K562 (cell line): ENCODE data around the gene TNIP1. TPM values are rescaled to one million over a fixed set of nuclear protein-coding genes. Genes with fewer than 3 reads are reported as not detected.
A peak's percentile ranks its signal among the peaks of the same experiment; 100 is the strongest.

Experiments
- NUFIP1 ChIP-seq: fragments of 450-650 bp; IDR thresholded peaks from 2 replicates; pipeline ENCODE4 v1.6.1; 2018; ENCODE audit not compliant: partially characterized antibody
- RNF2 ChIP-seq: sonication (generic); IDR thresholded peaks from 2 replicates; pipeline ENCODE4 v1.6.1; 2016
- SMAD4 ChIP-seq: fragments of 250-450 bp; sonication (Bioruptor Pico); conservative IDR thresholded peaks from 2 replicates; pipeline ENCODE4 v1.8.0; 2021; ENCODE audit warnings: inconsistent platforms, mild to moderate bottlenecking, moderate library complexity
- ZFP36 ChIP-seq: fragments of 150-350 bp; IDR thresholded peaks from 2 replicates; pipeline ENCODE4 v1.6.1; 2018; ENCODE audit warnings: low read length, low read depth; ENCODE audit not compliant: partially characterized antibody
- polyA plus RNA-seq, 8 experiments: library from polyadenylated mRNA; depleted of rRNA in 4 of 8; stranded (reverse) in 5 of 8; unstranded in 3 of 8; fragments of >200 nt; fragmentation: Nextera tagmentation in 2 of 8; fragmentation: Illumina TruSeq in 1 of 8; extraction: Ambion mirVana in 2 of 8; extraction: Trizol in 1 of 8; gene quantifications; 2 replicates each; pipeline versions ENCODE4 v1.2.1 to v1.2.3, GENCODE V29; 2011 to 2014; ENCODE audit warnings: inconsistent platforms in 1 of 8, missing spikeins in 1 of 8
- total RNA-seq, 7 experiments: library from RNA; depleted of rRNA in 6 of 7; stranded (reverse); fragments of >200 nt in 6 of 7; fragmentation: Illumina TruSeq in 2 of 7; extraction: Trizol in 2 of 7; gene quantifications; 2 replicates each; pipeline versions ENCODE4 v1.2.1 to v1.2.3, GENCODE V29; 2011 to 2021; ENCODE audit warnings: low replicate concordance in 1 of 7
- TF ChIP-seq, protein P1 (sequence below): fragments of 450-650 bp; IDR thresholded peaks from 2 replicates; pipeline ENCODE4 v1.6.1; 2016; ENCODE audit warnings: borderline replicate concordance
- TF ChIP-seq, protein P2 (sequence below): fragments of 450-650 bp; IDR thresholded peaks from 2 replicates; pipeline ENCODE4 v1.6.1; 2017; ENCODE audit warnings: antibody characterized with exemption, mild to moderate bottlenecking
- TF ChIP-seq, protein P3 (sequence below): fragments of 200-600 bp; sonication (generic); IDR thresholded peaks from one replicate; pipeline ENCODE4 v1.6.1; 2012; ENCODE audit warnings: mild to moderate bottlenecking, low read depth, low read length, inconsistent platforms
- TF ChIP-seq, protein P4 (sequence below): IDR thresholded peaks from 3 replicates; pipeline ENCODE4 v1.6.1; 2011; ENCODE audit warnings: borderline replicate concordance, mild to moderate bottlenecking; ENCODE audit not compliant: insufficient read length, insufficient read depth

TNIP1 gene
- total and polyA plus RNA-seq, 9 of the 15 experiments (the other 6 are each of a cell fraction or from before 2014, with no cell fraction given) = 0.46 to 41.0 (median 24.6) TPM

DNA sequence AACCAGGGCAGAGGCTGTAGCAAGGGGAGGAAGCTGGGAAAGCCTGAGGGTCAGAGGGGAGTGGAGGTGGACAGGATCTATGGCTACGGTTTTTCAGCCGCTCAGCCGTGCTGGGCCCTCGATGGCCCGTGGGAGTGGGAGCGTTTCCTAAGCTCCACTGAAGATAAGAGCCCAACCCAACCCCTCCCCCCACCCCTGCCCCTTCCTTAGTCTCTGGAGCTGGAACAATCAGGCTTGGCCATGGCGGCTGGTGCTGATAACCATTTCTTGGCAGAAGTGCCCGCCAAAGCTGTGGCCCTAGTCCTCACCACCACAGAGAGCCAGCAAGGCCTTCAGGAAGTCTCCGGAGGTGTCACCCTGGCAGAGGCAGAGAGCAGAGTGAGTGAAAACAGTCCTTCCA is 20.3 kb upstream of the TNIP1 start (continued):
- TF ChIP-seq, protein P1, sequence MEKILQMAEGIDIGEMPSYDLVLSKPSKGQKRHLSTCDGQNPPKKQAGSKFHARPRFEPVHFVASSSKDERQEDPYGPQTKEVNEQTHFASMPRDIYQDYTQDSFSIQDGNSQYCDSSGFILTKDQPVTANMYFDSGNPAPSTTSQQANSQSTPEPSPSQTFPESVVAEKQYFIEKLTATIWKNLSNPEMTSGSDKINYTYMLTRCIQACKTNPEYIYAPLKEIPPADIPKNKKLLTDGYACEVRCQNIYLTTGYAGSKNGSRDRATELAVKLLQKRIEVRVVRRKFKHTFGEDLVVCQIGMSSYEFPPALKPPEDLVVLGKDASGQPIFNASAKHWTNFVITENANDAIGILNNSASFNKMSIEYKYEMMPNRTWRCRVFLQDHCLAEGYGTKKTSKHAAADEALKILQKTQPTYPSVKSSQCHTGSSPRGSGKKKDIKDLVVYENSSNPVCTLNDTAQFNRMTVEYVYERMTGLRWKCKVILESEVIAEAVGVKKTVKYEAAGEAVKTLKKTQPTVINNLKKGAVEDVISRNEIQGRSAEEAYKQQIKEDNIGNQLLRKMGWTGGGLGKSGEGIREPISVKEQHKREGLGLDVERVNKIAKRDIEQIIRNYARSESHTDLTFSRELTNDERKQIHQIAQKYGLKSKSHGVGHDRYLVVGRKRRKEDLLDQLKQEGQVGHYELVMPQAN = no peak
- TF ChIP-seq ZFP36 (no peak), RNF2 (peak; percentile 77; the same call in 1 of the 2 replicates), NUFIP1 (no peak), SMAD4 (CRISPR knock-in tag) (0 out of 2 replicates have a peak, but pooled peaks have one; percentile 48)
- TF ChIP-seq, protein P2, sequence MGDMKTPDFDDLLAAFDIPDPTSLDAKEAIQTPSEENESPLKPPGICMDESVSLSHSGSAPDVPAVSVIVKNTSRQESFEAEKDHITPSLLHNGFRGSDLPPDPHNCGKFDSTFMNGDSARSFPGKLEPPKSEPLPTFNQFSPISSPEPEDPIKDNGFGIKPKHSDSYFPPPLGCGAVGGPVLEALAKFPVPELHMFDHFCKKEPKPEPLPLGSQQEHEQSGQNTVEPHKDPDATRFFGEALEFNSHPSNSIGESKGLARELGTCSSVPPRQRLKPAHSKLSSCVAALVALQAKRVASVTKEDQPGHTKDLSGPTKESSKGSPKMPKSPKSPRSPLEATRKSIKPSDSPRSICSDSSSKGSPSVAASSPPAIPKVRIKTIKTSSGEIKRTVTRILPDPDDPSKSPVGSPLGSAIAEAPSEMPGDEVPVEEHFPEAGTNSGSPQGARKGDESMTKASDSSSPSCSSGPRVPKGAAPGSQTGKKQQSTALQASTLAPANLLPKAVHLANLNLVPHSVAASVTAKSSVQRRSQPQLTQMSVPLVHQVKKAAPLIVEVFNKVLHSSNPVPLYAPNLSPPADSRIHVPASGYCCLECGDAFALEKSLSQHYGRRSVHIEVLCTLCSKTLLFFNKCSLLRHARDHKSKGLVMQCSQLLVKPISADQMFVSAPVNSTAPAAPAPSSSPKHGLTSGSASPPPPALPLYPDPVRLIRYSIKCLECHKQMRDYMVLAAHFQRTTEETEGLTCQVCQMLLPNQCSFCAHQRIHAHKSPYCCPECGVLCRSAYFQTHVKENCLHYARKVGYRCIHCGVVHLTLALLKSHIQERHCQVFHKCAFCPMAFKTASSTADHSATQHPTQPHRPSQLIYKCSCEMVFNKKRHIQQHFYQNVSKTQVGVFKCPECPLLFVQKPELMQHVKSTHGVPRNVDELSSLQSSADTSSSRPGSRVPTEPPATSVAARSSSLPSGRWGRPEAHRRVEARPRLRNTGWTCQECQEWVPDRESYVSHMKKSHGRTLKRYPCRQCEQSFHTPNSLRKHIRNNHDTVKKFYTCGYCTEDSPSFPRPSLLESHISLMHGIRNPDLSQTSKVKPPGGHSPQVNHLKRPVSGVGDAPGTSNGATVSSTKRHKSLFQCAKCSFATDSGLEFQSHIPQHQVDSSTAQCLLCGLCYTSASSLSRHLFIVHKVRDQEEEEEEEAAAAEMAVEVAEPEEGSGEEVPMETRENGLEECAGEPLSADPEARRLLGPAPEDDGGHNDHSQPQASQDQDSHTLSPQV = 0 out of 2 replicates have a peak, but pooled peaks have one; percentile 38
- TF ChIP-seq, protein P3, sequence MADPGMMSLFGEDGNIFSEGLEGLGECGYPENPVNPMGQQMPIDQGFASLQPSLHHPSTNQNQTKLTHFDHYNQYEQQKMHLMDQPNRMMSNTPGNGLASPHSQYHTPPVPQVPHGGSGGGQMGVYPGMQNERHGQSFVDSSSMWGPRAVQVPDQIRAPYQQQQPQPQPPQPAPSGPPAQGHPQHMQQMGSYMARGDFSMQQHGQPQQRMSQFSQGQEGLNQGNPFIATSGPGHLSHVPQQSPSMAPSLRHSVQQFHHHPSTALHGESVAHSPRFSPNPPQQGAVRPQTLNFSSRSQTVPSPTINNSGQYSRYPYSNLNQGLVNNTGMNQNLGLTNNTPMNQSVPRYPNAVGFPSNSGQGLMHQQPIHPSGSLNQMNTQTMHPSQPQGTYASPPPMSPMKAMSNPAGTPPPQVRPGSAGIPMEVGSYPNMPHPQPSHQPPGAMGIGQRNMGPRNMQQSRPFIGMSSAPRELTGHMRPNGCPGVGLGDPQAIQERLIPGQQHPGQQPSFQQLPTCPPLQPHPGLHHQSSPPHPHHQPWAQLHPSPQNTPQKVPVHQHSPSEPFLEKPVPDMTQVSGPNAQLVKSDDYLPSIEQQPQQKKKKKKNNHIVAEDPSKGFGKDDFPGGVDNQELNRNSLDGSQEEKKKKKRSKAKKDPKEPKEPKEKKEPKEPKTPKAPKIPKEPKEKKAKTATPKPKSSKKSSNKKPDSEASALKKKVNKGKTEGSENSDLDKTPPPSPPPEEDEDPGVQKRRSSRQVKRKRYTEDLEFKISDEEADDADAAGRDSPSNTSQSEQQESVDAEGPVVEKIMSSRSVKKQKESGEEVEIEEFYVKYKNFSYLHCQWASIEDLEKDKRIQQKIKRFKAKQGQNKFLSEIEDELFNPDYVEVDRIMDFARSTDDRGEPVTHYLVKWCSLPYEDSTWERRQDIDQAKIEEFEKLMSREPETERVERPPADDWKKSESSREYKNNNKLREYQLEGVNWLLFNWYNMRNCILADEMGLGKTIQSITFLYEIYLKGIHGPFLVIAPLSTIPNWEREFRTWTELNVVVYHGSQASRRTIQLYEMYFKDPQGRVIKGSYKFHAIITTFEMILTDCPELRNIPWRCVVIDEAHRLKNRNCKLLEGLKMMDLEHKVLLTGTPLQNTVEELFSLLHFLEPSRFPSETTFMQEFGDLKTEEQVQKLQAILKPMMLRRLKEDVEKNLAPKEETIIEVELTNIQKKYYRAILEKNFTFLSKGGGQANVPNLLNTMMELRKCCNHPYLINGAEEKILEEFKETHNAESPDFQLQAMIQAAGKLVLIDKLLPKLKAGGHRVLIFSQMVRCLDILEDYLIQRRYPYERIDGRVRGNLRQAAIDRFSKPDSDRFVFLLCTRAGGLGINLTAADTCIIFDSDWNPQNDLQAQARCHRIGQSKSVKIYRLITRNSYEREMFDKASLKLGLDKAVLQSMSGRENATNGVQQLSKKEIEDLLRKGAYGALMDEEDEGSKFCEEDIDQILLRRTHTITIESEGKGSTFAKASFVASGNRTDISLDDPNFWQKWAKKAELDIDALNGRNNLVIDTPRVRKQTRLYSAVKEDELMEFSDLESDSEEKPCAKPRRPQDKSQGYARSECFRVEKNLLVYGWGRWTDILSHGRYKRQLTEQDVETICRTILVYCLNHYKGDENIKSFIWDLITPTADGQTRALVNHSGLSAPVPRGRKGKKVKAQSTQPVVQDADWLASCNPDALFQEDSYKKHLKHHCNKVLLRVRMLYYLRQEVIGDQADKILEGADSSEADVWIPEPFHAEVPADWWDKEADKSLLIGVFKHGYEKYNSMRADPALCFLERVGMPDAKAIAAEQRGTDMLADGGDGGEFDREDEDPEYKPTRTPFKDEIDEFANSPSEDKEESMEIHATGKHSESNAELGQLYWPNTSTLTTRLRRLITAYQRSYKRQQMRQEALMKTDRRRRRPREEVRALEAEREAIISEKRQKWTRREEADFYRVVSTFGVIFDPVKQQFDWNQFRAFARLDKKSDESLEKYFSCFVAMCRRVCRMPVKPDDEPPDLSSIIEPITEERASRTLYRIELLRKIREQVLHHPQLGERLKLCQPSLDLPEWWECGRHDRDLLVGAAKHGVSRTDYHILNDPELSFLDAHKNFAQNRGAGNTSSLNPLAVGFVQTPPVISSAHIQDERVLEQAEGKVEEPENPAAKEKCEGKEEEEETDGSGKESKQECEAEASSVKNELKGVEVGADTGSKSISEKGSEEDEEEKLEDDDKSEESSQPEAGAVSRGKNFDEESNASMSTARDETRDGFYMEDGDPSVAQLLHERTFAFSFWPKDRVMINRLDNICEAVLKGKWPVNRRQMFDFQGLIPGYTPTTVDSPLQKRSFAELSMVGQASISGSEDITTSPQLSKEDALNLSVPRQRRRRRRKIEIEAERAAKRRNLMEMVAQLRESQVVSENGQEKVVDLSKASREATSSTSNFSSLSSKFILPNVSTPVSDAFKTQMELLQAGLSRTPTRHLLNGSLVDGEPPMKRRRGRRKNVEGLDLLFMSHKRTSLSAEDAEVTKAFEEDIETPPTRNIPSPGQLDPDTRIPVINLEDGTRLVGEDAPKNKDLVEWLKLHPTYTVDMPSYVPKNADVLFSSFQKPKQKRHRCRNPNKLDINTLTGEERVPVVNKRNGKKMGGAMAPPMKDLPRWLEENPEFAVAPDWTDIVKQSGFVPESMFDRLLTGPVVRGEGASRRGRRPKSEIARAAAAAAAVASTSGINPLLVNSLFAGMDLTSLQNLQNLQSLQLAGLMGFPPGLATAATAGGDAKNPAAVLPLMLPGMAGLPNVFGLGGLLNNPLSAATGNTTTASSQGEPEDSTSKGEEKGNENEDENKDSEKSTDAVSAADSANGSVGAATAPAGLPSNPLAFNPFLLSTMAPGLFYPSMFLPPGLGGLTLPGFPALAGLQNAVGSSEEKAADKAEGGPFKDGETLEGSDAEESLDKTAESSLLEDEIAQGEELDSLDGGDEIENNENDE = no peak
- TF ChIP-seq, protein P4, sequence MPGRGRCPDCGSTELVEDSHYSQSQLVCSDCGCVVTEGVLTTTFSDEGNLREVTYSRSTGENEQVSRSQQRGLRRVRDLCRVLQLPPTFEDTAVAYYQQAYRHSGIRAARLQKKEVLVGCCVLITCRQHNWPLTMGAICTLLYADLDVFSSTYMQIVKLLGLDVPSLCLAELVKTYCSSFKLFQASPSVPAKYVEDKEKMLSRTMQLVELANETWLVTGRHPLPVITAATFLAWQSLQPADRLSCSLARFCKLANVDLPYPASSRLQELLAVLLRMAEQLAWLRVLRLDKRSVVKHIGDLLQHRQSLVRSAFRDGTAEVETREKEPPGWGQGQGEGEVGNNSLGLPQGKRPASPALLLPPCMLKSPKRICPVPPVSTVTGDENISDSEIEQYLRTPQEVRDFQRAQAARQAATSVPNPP = no peak
